NT2/D1 (cell line): ENCODE measurements around the gene PTH2R.
"Not testable (repeated sequence)": the region's sequence is repeated elsewhere in the genome, so short reads cannot be mapped to it uniquely, and the experiment has no call there.

ENCODE experiments used
- YY1 ChIP-seq: IDR thresholded peaks from 2 replicates; pipeline ENCODE4 v1.6.1; 2011; ENCODE audit not compliant: insufficient read length, insufficient read depth
- ZNF274 ChIP-seq: IDR thresholded peaks from 2 replicates; pipeline ENCODE4 v1.6.1; 2011; ENCODE audit warnings: mild to moderate bottlenecking, low read depth, low read length

- TF ChIP-seq ZNF274, YY1: not testable (repeated sequence)
Measured at GRCh38 chr2:208396796-208397195, 9.8 kb upstream of the PTH2R start.
